NT2/D1 (cell line): ENCODE results near the gene SLC25A48.
A peak's percentile ranks its signal among the peaks of the same experiment; 100 is the strongest.

Experiments used
- DNase-seq: peaks from one replicate; pipeline ENCODE4 v3.0.0-alpha.2; 2011; ENCODE audit warnings: low read depth, low spot score
- H3K27me3 ChIP-seq: 2 replicates; pipeline ENCODE4 v1.6.0; 2011; ENCODE audit warnings: mild to moderate bottlenecking; ENCODE audit not compliant: insufficient read length, insufficient read depth
- H3K36me3 ChIP-seq: 2 replicates; pipeline ENCODE4 v1.6.1; 2011; ENCODE audit warnings: mild to moderate bottlenecking, low read length, mixed read lengths; ENCODE audit not compliant: insufficient read depth, insufficient read length
- H3K4me1 ChIP-seq: 2 replicates; pipeline ENCODE4 v1.5.1; 2011; ENCODE audit not compliant: insufficient read depth, insufficient read length
- H3K4me3 ChIP-seq: 2 replicates; pipeline ENCODE4 v1.5.1; 2011; ENCODE audit warnings: low read depth; ENCODE audit not compliant: insufficient read length
- H3K9ac ChIP-seq: 2 replicates; pipeline ENCODE4 v1.6.0; 2011; ENCODE audit warnings: low read depth; ENCODE audit not compliant: insufficient read length
- H3K9me3 ChIP-seq: 2 replicates; pipeline ENCODE4 v1.5.1; 2011; ENCODE audit warnings: mild to moderate bottlenecking, low read length; ENCODE audit not compliant: insufficient read depth
- SUZ12 ChIP-seq: IDR thresholded peaks from 2 replicates; pipeline ENCODE4 v1.6.1; 2011; ENCODE audit not compliant: insufficient read length, insufficient read depth; ENCODE audit errors: extremely low read depth
- YY1 ChIP-seq: IDR thresholded peaks from 2 replicates; pipeline ENCODE4 v1.6.1; 2011; ENCODE audit not compliant: insufficient read length, insufficient read depth
- ZNF274 ChIP-seq: IDR thresholded peaks from 2 replicates; pipeline ENCODE4 v1.6.1; 2011; ENCODE audit warnings: mild to moderate bottlenecking, low read depth, low read length

The SLC25A48 gene

DNA sequence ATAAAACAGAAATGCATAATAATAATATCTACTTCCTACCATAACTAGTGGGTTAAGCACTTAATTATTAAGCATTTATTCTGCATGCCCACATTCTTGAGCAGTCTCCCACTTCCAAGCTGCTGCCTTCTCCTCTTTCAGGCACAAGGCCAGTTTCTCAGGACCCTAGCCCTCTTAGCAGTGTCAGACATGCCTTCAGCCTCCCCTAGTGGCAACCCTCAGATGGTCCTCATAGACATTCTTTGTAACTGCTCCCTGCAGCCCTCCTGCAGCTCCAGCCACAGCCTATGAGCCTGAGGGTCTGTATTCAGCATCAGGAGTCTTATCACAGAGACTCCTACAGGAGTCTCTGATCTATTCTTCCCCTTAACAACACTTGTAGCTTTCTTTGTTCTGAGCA is 57.3 kb downstream of the SLC25A48 start:
- H3K4me1 ChIP-seq = peaks cover 5% of the 10 kb centered on the region
- peaks cover 6% of the 10 kb centered on the region for H3K27me3 ChIP-seq
- no peaks in the 10 kb centered on the region for H3K36me3 ChIP-seq
- no peak overlapping the region for H3K4me3 ChIP-seq
- H3K9ac ChIP-seq = no peak overlapping the region
- peak; percentile 60 for DNase-seq
- H3K9me3 ChIP-seq = no peaks in the 10 kb centered on the region
- TF ChIP-seq SUZ12 = no peak
- TF ChIP-seq ZNF274 = no peak
- TF ChIP-seq YY1 = no peak

DNA sequence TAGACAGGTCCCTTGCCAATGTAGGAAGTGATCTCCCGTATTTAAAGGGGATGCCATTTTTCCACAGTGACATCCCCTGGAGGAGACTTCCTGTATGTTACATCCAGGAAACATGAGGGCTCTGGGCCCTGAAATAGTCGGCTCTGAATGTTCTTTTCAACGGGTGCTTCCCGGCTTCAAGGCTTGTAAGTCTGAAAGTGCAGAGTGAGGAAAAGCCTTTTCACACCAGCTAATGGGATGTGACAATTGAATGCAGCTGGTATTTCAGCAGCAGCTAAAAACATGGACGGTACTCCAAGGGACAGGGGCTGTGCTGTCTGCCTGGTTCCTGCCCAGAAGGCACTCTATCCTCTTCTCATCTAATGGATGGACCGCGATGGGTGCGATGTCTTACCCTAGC is 59.8 kb downstream of the SLC25A48 start:
- H3K4me1 ChIP-seq = no peaks in the 10 kb centered on the region
- no peaks in the 10 kb centered on the region for H3K9me3 ChIP-seq
- H3K4me3 ChIP-seq = no peak overlapping the region
- DNase-seq = no peak
- TF ChIP-seq ZNF274 = no peak
- TF ChIP-seq SUZ12 = no peak
- no peak for TF ChIP-seq YY1
- H3K36me3 ChIP-seq = no peaks in the 10 kb centered on the region
- no peak overlapping the region for H3K9ac ChIP-seq
- H3K27me3 ChIP-seq = no peaks in the 10 kb centered on the region

DNA sequence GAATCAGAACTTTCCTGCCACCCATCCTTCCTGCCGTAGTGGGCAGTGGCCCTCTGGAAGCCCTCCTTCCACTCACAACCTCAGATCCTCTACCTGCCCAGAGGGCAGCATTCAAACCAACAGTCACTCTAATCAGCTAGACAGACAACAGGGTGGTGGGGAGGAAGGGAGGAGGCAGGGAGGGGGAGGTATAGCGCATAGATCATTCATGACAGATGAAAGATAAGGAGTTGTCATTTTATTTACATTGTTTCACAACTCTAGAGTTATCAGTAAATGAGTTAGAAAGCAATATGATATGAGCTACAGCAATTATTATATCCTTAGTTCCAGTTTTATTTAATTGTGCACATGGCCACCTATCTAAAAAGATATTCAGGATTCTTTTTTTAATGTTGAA is 60.3 kb downstream of the SLC25A48 start:
- no peak for DNase-seq
- Histone ChIP-seq H3K9ac (no peak overlapping the region), H3K9me3 (no peaks in the 10 kb centered on the region), H3K36me3 (no peaks in the 10 kb centered on the region), H3K27me3 (no peaks in the 10 kb centered on the region), H3K4me3 (no peak overlapping the region), H3K4me1 (no peaks in the 10 kb centered on the region)
- TF ChIP-seq SUZ12 (no peak), YY1 (no peak), ZNF274 (no peak)

DNA sequence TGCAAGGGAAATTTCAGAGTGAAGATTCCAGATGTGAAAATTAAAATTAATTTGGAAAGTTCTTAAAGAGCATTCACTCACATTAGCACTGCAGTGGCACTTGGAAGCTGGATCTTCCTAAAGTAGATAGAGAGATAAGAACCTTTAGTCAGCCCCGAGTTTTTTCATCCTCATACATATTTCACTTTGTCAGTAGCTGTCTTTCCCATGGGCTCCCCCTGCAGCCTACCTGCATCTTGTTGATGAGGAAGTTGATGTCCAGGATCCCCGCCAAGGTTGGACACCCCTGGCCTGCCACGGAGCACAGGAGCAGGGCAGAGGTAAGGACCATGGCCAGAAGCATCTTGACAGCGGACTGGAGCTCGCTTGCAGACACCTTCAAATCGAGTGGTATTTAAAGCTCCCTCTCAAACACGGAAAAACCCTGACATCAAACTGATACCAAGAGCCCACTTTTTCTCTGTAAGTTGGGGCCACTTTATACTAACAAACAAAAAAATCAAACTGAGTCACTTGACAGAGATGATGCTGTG is 61.1 kb downstream of the SLC25A48 start, which contains the start of gene IL9:
Gene IL9, minus strand, starts transcription at position 368 of the 533 bp plus-strand sequence. Its CDS starts 25 bp downstream, at position 343.
- no peak within 1 kb of the TSS for H3K4me3 ChIP-seq
- no peak within 1 kb of the TSS for H3K9ac ChIP-seq
- no peaks in the 10 kb centered on the region for H3K9me3 ChIP-seq
- H3K36me3 ChIP-seq = no peaks in the 10 kb centered on the region
- no peaks in the 10 kb centered on the region for H3K27me3 ChIP-seq
- no peak for TF ChIP-seq ZNF274
- TF ChIP-seq SUZ12 = no peak
- TF ChIP-seq YY1 = no peak
- H3K4me1 ChIP-seq = no peaks in the 10 kb centered on the region
- DNase-seq = no peak

DNA sequence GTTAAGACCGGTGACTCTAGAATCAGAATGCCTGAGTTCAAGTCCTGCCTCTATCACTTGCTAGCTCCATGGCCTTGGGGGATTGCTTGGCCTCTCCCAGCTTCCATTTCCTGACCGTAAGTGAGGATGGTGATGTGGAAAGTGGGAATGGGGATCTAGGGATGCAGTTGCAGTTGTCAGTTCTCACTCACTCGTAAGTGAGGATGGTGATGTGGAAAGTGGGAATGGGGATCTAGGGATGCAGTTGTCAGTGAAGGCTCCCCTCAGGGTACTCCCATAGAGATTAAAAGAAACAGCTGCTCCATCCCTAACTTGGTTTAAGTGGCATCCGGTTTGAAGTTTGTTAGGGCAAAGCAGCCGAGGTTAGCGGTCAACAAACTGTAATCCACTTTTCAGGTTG is 64.2 kb downstream of the SLC25A48 start:
- no peaks in the 10 kb centered on the region for H3K36me3 ChIP-seq
- no peaks in the 10 kb centered on the region for H3K4me1 ChIP-seq
- no peak for TF ChIP-seq ZNF274
- no peak overlapping the region for H3K4me3 ChIP-seq
- H3K9ac ChIP-seq = no peak overlapping the region
- DNase-seq = no peak
- H3K9me3 ChIP-seq = no peaks in the 10 kb centered on the region
- no peaks in the 10 kb centered on the region for H3K27me3 ChIP-seq

DNA sequence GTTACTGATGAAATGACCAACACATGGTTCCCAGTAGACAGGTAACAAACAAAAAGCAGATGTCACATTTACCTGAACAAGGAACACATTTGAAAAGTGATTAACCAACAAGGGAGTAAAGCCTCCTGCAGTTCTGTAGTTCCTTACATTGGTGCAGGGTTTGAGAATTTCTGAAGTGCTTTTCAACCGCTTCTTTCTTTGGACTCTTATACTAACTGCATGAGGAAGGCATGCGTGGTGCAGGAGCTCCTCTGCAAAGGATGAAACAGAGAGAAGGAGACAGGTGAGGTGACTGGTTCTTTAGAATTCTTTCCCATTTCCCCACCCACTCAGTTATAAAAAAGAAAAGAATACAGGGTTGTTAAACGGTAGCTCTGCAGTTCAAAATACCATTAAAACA is 65.8 kb downstream of the SLC25A48 start:
- TF ChIP-seq SUZ12 (no peak), YY1 (no peak), ZNF274 (no peak)
- no peaks in the 10 kb centered on the region for H3K36me3 ChIP-seq
- H3K9me3 ChIP-seq = no peaks in the 10 kb centered on the region
- DNase-seq = no peak
- H3K4me1 ChIP-seq = no peaks in the 10 kb centered on the region
- H3K9ac ChIP-seq = no peak overlapping the region
- H3K27me3 ChIP-seq = no peaks in the 10 kb centered on the region
- no peak overlapping the region for H3K4me3 ChIP-seq

DNA sequence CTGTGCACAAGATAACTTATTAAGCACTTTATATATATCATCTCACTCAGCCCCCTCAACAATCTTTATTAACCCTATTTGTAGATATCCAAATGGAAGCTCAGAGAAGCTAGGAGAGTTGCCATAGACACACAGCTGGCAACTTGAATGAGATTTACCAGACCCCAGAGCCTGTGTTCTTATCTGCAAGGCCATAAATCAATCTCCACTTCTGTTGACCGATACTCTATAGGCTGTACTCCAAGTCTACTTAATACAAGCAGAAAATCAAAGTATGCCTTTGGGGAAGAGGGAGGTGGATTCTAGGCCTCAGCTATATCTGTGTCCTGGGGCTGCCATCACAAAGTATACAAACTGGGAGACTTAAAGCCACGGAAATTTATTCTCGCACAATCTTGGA is 67.2 kb downstream of the SLC25A48 start:
- no peak for TF ChIP-seq YY1
- TF ChIP-seq ZNF274 = no peak
- TF ChIP-seq SUZ12 = no peak
- Histone ChIP-seq H3K27me3 (no peaks in the 10 kb centered on the region), H3K9ac (no peak overlapping the region), H3K9me3 (no peaks in the 10 kb centered on the region), H3K36me3 (no peaks in the 10 kb centered on the region), H3K4me1 (no peaks in the 10 kb centered on the region), H3K4me3 (no peak overlapping the region)
- no peak for DNase-seq
